PC-3 (cell line): ENCODE data around the gene SLC6A7. TPM values are rescaled to one million over a fixed set of nuclear protein-coding genes. Genes with fewer than 3 reads are reported as not detected.
"Not testable (repeated sequence)": the region's sequence is repeated elsewhere in the genome, so short reads cannot be mapped to it uniquely, and the experiment has no call there.

Source experiments
- ATAC-seq: fragments of 200-7000 bp; cut with Tn5 transposase; 2 replicates; pipeline ENCODE4 v1.9.1; 2020; ENCODE audit warnings: mild to moderate bottlenecking, moderate library complexity
- BruUV-seq: library from RNA; stranded (reverse); fragments of 400-500 nt; replicated peaks from 2 replicates; lab custom pipeline; 2021; lab: Mats Ljungman, UMichigan
- CTCF ChIA-PET: fragments of 300-600 bp; sonication (Branson Sonifier 250); formaldehyde crosslinking; loops from one replicate; lab custom pipeline; 2022; ENCODE audit warnings: antibody characterized with exemption; lab: Charles Lee
- POLR2A ChIA-PET: fragments of 300-600 bp; sonication (Branson Sonifier 250); formaldehyde crosslinking; loops from one replicate; lab custom pipeline; 2022; ENCODE audit warnings: antibody characterized with exemption; ENCODE audit not compliant: unreplicated experiment; lab: Charles Lee
- DNase-seq: peaks from one replicate; pipeline ENCODE4 v3.0.0-alpha.2; 2015
- H2AFZ ChIP-seq: fragments of 300-600 bp; sonication (generic); 2 replicates; pipeline ENCODE4 v1.6.0; 2016; ENCODE audit warnings: antibody characterized with exemption, low read length
- H3F3A ChIP-seq: fragments of 300-600 bp; sonication (generic); one replicate; pipeline ENCODE4 v1.6.0; 2017; ENCODE audit warnings: antibody characterized with exemption, low read length, control low read depth, mild to moderate bottlenecking; ENCODE audit not compliant: unreplicated experiment
- H3K27ac ChIP-seq: fragments of 300-600 bp; sonication (generic); 2 replicates; pipeline ENCODE4 v1.5.1; 2016; ENCODE audit warnings: mild to moderate bottlenecking, low read length
- H3K27me3 ChIP-seq: fragments of 300-600 bp; sonication (generic); 2 replicates; pipeline ENCODE4 v1.6.1; 2016; ENCODE audit warnings: low read length, mixed read lengths
- H3K36me3 ChIP-seq: fragments of 300-600 bp; sonication (generic); 2 replicates; pipeline ENCODE4 v1.6.1; 2016; ENCODE audit warnings: low read depth, mixed run types, low read length, mixed read lengths
- H3K4me1 ChIP-seq: fragments of 300-600 bp; sonication (generic); 2 replicates; pipeline ENCODE4 v1.5.1; 2016; ENCODE audit warnings: low read length; ENCODE audit not compliant: insufficient read depth
- H3K4me2 ChIP-seq: fragments of 300-600 bp; sonication (generic); 2 replicates; pipeline ENCODE4 v1.6.0; 2016; ENCODE audit warnings: low read length
- H3K4me3 ChIP-seq: fragments of 300-600 bp; sonication (generic); 2 replicates; pipeline ENCODE4 v1.5.1; 2016; ENCODE audit warnings: mild to moderate bottlenecking, low read length, mixed read lengths
- H3K79me2 ChIP-seq: fragments of 300-600 bp; sonication (generic); 2 replicates; pipeline ENCODE4 v1.6.1; 2017; ENCODE audit warnings: low read length, mixed read lengths
- H3K9ac ChIP-seq: fragments of 300-600 bp; sonication (generic); 2 replicates; pipeline ENCODE4 v1.6.0; 2016; ENCODE audit warnings: mild to moderate bottlenecking, low read length
- H3K9me2 ChIP-seq: fragments of 300-600 bp; sonication (generic); replicated peaks from 2 replicates; pipeline ENCODE4 v1.6.1; 2016; ENCODE audit warnings: mixed run types, low read length, mixed read lengths
- H3K9me3 ChIP-seq: fragments of 300-600 bp; sonication (generic); 2 replicates; pipeline ENCODE4 v1.6.1; 2016; ENCODE audit warnings: low read length, mixed read lengths
- H4K20me1 ChIP-seq: fragments of 300-600 bp; sonication (generic); 2 replicates; pipeline ENCODE4 v1.6.1; 2016; ENCODE audit warnings: low read length, mixed read lengths
- CTCF ChIP-seq: fragments of 300-600 bp; sonication (generic); conservative IDR thresholded peaks from 2 replicates; pipeline ENCODE4 v1.5.1; 2017; ENCODE audit warnings: antibody characterized with exemption, low read depth, mild to moderate bottlenecking, low read length
- EZH2 ChIP-seq: fragments of 300-600 bp; sonication (generic); IDR thresholded peaks from one replicate; pipeline ENCODE4 v1.6.1; 2017; ENCODE audit warnings: antibody characterized with exemption, mild to moderate bottlenecking, low read length; ENCODE audit not compliant: unreplicated experiment
- EZH2phosphoT487 ChIP-seq: fragments of 300-600 bp; sonication (generic); IDR thresholded peaks from 2 replicates; pipeline ENCODE4 v1.6.1; 2018; ENCODE audit warnings: mild to moderate bottlenecking, antibody characterized with exemption, low read length, borderline replicate concordance
- intact Hi-C: fragments of 100-400 bp; cut with micrococcal nuclease; formaldehyde crosslinking; loops from 2 replicates; pipeline ENCODE4 v1.9.0; 2023
- total RNA-seq: library from RNA; depleted of rRNA; stranded (reverse); fragments of >200 nt; gene quantifications from 2 replicates; pipeline ENCODE4 v1.2.3, GENCODE V29; 2014

SLC6A7 gene
- total RNA-seq, 1 experiment from 2014 or later = 0.29 TPM

- BruUV-seq = no TSS peak
- ChIA-PET POLR2A (no interaction called here), CTCF (no interaction called here)
- ATAC-seq (no peak), DNase-seq (no peak)
- Histone ChIP-seq H3F3A (no peaks in the 10 kb centered on the region), H2AFZ (no peak overlapping the region), H3K9me2 (no peaks in the 10 kb centered on the region), H3K4me1 (no peaks in the 10 kb centered on the region), H3K4me3 (no peak overlapping the region), H3K4me2 (no peak overlapping the region), H3K9me3 (no peaks in the 10 kb centered on the region), H3K27ac (no peak overlapping the region), H3K27me3 (no peaks in the 10 kb centered on the region), H3K9ac (no peak overlapping the region), H3K36me3 (no peaks in the 10 kb centered on the region), H4K20me1 (no peaks in the 10 kb centered on the region), H3K79me2 (no peaks in the 10 kb centered on the region)
- TF ChIP-seq EZH2phosphoT487 = no peak
- TF ChIP-seq CTCF = no peak
- no peak for TF ChIP-seq EZH2
- intact Hi-C loops = no loop called here
These were observed 57.9 kb downstream of the SLC6A7 start for GRCh38 chr5:150247726-150248125.

GRCh38 chr5:150248493-150248892 lies 58.6 kb downstream of the SLC6A7 start:
- H3K4me2 ChIP-seq, H3K36me3 ChIP-seq, ATAC-seq, intact Hi-C loops, BruUV-seq, H3K27ac ChIP-seq, DNase-seq, H3K27me3 ChIP-seq, H3K4me1 ChIP-seq, H3K79me2 ChIP-seq, H4K20me1 ChIP-seq, H3K4me3 ChIP-seq, H3K9ac ChIP-seq, H3K9me3 ChIP-seq, H3F3A ChIP-seq, H3K9me2 ChIP-seq, POLR2A ChIA-PET, H2AFZ ChIP-seq, CTCF ChIA-PET: not testable (repeated sequence)

GRCh38 chr5:150248946-150249345 lies 59.1 kb downstream of the SLC6A7 start:
- ChIA-PET POLR2A (no interaction called here), CTCF (no interaction called here)
- no peaks in the 10 kb centered on the region for H3K36me3 ChIP-seq
- H3K4me1 ChIP-seq = no peaks in the 10 kb centered on the region
- ATAC-seq (no peak), DNase-seq (no peak)
- H3K9ac ChIP-seq = no peak overlapping the region
- H3K4me2 ChIP-seq = no peak overlapping the region
- no peak overlapping the region for H3K4me3 ChIP-seq
- intact Hi-C loops = no loop called here
- H3K79me2 ChIP-seq = no peaks in the 10 kb centered on the region
- H3K9me3 ChIP-seq = no peaks in the 10 kb centered on the region
- H4K20me1 ChIP-seq = no peaks in the 10 kb centered on the region
- H3K27me3 ChIP-seq = no peaks in the 10 kb centered on the region
- H3K9me2 ChIP-seq = no peaks in the 10 kb centered on the region
- no TSS peak for BruUV-seq
- H3F3A ChIP-seq = no peaks in the 10 kb centered on the region
- TF ChIP-seq EZH2phosphoT487 = no peak
- H2AFZ ChIP-seq = no peak overlapping the region
- no peak overlapping the region for H3K27ac ChIP-seq

- DNase-seq (no peak), ATAC-seq (no peak)
- Histone ChIP-seq H3K4me1 (no peaks in the 10 kb centered on the region), H2AFZ (no peak overlapping the region), H3K4me3 (no peak overlapping the region), H3K9ac (no peak overlapping the region), H3K27ac (no peak overlapping the region), H3K4me2 (no peak overlapping the region), H3K9me2 (no peaks in the 10 kb centered on the region), H4K20me1 (no peaks in the 10 kb centered on the region), H3K9me3 (no peaks in the 10 kb centered on the region), H3K79me2 (no peaks in the 10 kb centered on the region), H3K27me3 (no peaks in the 10 kb centered on the region), H3K36me3 (no peaks in the 10 kb centered on the region), H3F3A (no peaks in the 10 kb centered on the region)
- TF ChIP-seq EZH2phosphoT487 (no peak), EZH2 (no peak)
- POLR2A ChIA-PET = no interaction called here
- no TSS peak for BruUV-seq
- CTCF ChIA-PET = no interaction called here
- intact Hi-C loops = no loop called here
These were observed 59.9 kb downstream of the SLC6A7 start for GRCh38 chr5:150249744-150250143.
